Measurements from ENCODE around the gene CNTNAP3B.
"Not testable (repeated sequence)": the region's sequence is repeated elsewhere in the genome, so short reads cannot be mapped to it uniquely, and the experiment has no call there.

DNA sequence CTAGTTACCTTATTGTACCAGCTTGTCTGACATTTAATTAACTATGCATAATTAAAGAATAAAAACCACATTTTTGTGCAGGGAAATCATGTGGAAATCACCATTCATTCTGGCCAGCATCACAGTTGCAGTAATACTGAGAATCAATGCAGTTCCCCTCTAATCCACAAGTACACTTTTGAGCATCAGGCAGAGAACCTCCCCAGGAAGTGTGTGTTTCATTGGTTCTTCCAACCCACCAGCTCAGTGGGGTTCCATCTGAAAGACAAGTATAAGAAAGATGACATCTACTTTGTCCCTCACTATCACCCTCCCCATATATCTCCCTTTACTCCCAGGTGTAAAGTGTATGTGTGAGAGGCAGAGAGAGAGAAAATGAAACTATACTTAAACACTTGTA, 191.1 kb downstream of the CNTNAP3B start:
- not testable (repeated sequence) for TF ChIP-seq YY1 (IDR thresholded peaks at IDR 0.05; ENCODE audit: insufficient read depth, insufficient read length); ZNF274 (IDR thresholded peaks at IDR 0.05; ENCODE audit: low read depth, low read length)
